Muscle of leg (tissue), 11 donors: ENCODE measurements around the gene GPR107. TPM values are rescaled to one million over a fixed set of nuclear protein-coding genes. Genes with fewer than 3 reads are reported as not detected.

Source experiments
- DNase-seq: peaks from one replicate; pipeline ENCODE4 v3.0.0; 2013
- H3K27ac ChIP-seq: one replicate; pipeline ENCODE4 v1.5.1; 2013; ENCODE audit warnings: mild to moderate bottlenecking, low read length, control low read depth
- H3K27me3 ChIP-seq: one replicate; pipeline ENCODE4 v1.6.1; 2013; ENCODE audit warnings: low read length; ENCODE audit not compliant: control insufficient read depth, insufficient read depth
- H3K36me3 ChIP-seq: one replicate; pipeline ENCODE4 v1.6.1; 2013; ENCODE audit warnings: low read length; ENCODE audit not compliant: control insufficient read depth, insufficient read depth
- H3K4me1 ChIP-seq: one replicate; pipeline ENCODE4 v1.6.1; 2013; ENCODE audit warnings: low read length; ENCODE audit not compliant: control insufficient read depth, insufficient read depth
- H3K4me3 ChIP-seq: one replicate; pipeline ENCODE4 v1.5.1; 2013; ENCODE audit warnings: low read length, control low read depth
- H3K9me3 ChIP-seq: replicated peaks from 2 replicates; pipeline ENCODE4 v1.6.1; 2013; ENCODE audit warnings: low read depth, low read length; ENCODE audit not compliant: control insufficient read depth
- WGBS: methylation state at CpG from one replicate; pipeline ENCODE4 v1.1.5; 2013; ENCODE audit warnings: missing lambda C conversion rate; ENCODE audit not compliant: insufficient coverage; 5-methylcytosine and 5-hydroxymethylcytosine counted together
- polyA plus RNA-seq, 8 donors: library from polyadenylated mRNA; unstranded; fragments of 120-200 nt; gene quantifications; one replicate each; pipeline versions ENCODE4 v1.2.1 to v1.2.3, GENCODE V29; 2013; ENCODE audit warnings: inconsistent platforms in 1 of 8, low replicate concordance in 1 of 8; ENCODE audit not compliant: insufficient read length in 8 of 8, insufficient read depth in 1 of 8
- total RNA-seq: library from RNA; stranded (reverse); fragments of 120-200 nt; gene quantifications from one replicate; pipeline ENCODE4 v1.2.4, GENCODE V29; 2013

The GPR107 gene
- total and polyA plus RNA-seq, 9 donors, result 17.9 to 42.1 (median 35.7) TPM

DNA sequence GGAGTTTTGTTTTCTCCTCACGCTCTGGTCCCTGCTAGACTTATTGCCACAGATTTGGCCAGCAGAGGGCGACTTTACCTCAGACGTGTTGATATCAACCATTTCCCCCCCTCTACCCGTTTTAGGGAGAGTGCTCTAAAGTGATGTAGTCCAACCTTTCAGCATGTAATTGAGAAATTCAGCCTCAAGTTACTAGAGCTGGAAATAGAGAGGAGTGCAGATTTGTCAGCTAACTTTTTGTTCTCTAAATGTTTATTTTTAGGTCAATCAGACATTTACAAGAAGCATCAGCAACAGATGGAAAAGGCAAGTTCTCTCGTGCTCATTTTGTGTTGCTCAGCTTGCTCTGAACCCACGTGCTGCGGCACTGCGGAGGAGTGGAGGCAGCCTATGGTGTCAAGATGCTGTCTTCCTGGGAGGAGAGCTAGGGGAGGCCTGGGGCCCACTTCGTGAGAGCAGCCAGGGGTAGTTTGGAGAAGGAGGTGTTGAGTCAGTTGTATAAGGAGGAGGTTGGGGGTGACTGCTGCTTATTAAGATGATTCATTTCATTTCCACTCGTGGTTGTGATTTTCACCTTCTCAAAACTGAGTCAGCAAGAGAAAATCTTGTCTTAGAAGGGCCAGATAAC is 53.6 kb downstream of the GPR107 start:
- Histone ChIP-seq H3K4me1 (peaks cover 10% of the 10 kb centered on the region), H3K27me3 (no peaks in the 10 kb centered on the region), H3K4me3 (no peak overlapping the region), H3K27ac (no peak overlapping the region), H3K9me3 (no peaks in the 10 kb centered on the region), H3K36me3 (peaks cover 71% of the 10 kb centered on the region)
- DNase-seq, result peak; percentile 87
- 59% methylated on average over 5 of the region's 10 CpGs for WGBS

DNA sequence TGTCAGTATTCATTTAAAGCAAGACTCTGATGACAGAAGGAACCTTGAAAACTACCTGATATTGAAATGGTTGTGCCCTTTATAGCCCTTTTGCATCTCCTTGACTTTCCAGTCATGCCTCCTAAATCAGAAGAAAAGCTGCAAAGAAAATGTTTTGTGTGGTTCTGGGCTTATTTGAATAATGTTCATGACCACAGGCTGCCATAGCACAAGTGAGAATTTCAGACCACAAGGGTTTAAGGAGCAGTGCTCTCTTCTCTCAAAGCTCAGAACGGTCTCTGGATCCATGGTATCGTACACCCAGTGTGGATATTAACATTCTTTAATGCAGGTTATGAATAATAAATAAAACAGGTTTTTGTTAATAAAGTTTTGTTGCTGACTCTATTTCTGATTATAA is 54.2 kb downstream of the GPR107 start:
- WGBS, result no CpG with 5 or more reads among the region's 2 CpGs
- Histone ChIP-seq H3K4me1 (peaks cover 10% of the 10 kb centered on the region), H3K9me3 (no peaks in the 10 kb centered on the region), H3K36me3 (peaks cover 71% of the 10 kb centered on the region), H3K4me3 (no peak overlapping the region), H3K27ac (no peak overlapping the region), H3K27me3 (no peaks in the 10 kb centered on the region)
- no peak for DNase-seq

DNA sequence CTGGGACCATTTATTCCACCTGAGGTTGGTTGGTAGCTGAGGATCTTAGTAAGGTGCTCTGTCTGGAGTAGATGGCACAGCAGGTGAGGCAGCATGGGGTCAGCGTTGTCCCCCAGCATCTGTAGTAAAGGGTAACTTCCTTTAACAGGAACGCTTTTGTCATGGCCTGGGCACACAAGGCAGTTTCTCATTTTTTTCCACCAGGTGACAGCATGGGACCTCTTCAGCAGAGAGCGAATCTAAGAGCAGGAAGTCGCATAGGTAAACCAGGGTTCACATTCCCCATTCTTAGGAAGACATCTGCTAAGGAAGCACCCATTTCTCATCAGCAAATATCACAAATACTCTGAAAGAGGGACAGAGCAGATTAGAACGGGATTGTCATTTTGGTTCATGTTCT is 56.5 kb downstream of the GPR107 start:
- Histone ChIP-seq H3K27me3 (no peaks in the 10 kb centered on the region), H3K9me3 (no peaks in the 10 kb centered on the region), H3K4me3 (no peak overlapping the region), H3K36me3 (peaks cover 53% of the 10 kb centered on the region), H3K27ac (no peak overlapping the region), H3K4me1 (peaks cover 3% of the 10 kb centered on the region)
- WGBS, result no CpG with 5 or more reads among the region's 5 CpGs
- no peak for DNase-seq

DNA sequence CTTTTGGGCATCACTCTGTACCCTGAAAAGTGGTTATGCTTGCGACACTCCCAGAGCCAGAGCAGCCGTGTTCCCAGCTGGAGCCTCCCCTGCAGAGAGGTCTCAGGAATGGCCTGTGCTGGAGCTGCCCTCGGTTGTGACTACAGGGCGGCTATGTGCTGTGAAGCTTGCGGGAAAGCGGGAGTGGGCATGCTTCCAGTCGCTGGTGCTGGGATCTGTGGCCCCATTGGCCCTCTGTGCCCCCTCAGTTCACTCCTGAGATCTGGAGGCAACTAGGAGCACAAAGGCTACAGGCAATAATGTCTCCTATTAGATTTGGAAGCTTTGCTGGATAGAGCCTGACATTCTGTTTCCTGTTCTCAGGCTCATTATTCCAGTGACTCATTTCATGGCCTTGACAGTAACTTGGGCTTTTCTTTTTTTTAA is 56.9 kb downstream of the GPR107 start:
- Histone ChIP-seq H3K4me1 (peaks cover 3% of the 10 kb centered on the region), H3K27me3 (no peaks in the 10 kb centered on the region), H3K27ac (no peak overlapping the region), H3K36me3 (peaks cover 55% of the 10 kb centered on the region), H3K4me3 (no peak overlapping the region), H3K9me3 (no peaks in the 10 kb centered on the region)
- DNase-seq, result no peak
- 78% methylated on average over 7 of the region's 7 CpGs for WGBS

DNA sequence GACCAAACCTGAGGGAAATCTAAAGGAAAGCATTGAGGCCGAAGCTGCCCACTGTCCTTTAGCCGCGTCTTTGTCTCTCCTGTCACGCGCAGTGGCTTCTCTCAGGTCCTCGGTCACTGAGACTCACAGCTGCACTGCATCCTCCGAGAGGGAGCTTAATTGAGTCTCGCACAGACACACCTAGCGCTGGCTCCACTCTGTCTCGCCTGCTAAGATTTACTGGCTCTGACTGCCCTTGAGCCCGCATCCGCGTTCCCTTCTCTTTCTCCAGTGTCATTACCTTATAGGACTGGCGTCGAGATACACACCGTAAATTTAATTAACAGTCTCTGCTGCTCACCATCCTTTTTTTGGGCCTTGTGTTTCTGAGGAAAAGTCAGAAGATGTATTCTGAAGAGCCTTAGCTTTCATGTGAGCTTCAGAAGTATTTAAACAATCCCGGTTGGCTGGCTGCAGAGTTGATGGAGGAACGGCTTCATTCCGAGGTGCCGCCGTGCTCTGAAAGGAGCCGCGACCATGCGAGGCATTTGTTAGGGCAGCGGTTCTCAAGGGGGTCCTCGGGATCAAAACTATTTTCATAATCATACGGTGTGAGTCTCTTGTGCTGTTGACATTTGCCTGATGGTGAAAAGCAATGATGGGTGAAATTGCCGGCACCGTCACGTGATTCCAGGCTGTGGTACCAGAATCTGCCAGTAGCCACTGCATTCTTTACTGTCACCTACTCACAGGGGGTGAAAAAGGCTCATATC is 58.3 kb downstream of the GPR107 start:
- DNase-seq, result no peak
- peaks cover 51% of the 10 kb centered on the region for H3K36me3 ChIP-seq
- 51% methylated on average over 16 of the region's 30 CpGs for WGBS

DNA sequence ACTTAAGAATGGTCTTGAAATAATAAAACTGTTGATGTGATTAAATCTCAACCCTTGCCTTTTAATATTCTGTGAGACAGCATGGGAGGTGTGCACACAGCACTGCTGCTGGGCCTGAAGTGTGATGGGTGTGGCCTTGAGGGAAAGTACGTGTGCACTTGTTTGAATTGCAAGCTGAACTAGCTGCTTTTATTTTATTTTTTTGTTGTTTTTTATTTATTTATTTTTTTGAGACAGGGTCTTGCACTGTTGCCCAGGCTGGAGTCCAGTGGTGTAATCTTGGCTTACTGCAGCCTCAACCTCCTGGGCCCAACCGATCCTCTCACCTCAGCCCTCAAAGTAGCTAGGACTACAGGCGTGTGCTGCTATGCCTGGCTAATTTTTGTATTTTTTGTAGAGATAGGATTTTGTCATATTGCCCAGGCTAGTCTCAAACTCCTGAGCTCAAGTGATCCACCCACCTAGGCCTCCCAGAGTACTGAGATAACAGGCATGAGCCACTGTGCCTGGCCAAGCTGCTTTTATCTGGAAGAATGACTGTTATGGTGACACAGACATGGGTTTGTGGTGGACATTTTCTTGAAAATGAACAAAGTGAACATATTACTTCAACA is 58.9 kb downstream of the GPR107 start:
- H3K9me3 ChIP-seq, result no peaks in the 10 kb centered on the region
- H3K27me3 ChIP-seq, result no peaks in the 10 kb centered on the region
- DNase-seq, result no peak
- H3K4me3 ChIP-seq, result no peak overlapping the region
- no CpG with 5 or more reads among the region's 3 CpGs for WGBS
- H3K36me3 ChIP-seq, result peaks cover 52% of the 10 kb centered on the region
- H3K27ac ChIP-seq, result no peak overlapping the region
- peaks cover 9% of the 10 kb centered on the region for H3K4me1 ChIP-seq

More for the DNA sequence above, 58.3 kb downstream of the GPR107 start:
- H3K27ac ChIP-seq, result no peak overlapping the region
- no peaks in the 10 kb centered on the region for H3K9me3 ChIP-seq
- H3K27me3 ChIP-seq, result no peaks in the 10 kb centered on the region
- no peak overlapping the region for H3K4me3 ChIP-seq
- peaks cover 3% of the 10 kb centered on the region for H3K4me1 ChIP-seq

DNA sequence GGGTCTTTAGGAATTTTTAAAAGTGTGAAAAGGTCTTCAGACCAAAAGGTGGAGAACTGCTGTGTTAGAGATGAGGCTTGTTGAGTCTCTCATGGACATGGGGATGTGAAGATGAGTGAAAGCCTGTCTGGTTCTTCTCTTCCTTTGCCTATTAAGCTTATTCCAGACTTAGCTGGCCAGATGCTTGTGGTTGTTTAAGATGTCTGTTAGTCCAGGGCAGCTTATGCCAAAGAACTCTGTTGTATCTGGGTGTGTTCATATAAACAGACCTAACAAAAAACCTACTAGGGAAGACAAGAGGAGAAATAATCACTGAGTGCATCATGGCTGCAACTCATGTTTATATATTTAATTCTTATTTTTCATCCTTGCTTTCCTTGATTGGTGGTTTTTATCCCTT is 61.0 kb downstream of the GPR107 start:
- no peak overlapping the region for H3K27ac ChIP-seq
- H3K27me3 ChIP-seq, result no peaks in the 10 kb centered on the region
- DNase-seq, result no peak
- H3K9me3 ChIP-seq, result no peaks in the 10 kb centered on the region
- peaks cover 30% of the 10 kb centered on the region for H3K4me1 ChIP-seq
- H3K36me3 ChIP-seq, result peaks cover 48% of the 10 kb centered on the region
- no peak overlapping the region for H3K4me3 ChIP-seq

DNA sequence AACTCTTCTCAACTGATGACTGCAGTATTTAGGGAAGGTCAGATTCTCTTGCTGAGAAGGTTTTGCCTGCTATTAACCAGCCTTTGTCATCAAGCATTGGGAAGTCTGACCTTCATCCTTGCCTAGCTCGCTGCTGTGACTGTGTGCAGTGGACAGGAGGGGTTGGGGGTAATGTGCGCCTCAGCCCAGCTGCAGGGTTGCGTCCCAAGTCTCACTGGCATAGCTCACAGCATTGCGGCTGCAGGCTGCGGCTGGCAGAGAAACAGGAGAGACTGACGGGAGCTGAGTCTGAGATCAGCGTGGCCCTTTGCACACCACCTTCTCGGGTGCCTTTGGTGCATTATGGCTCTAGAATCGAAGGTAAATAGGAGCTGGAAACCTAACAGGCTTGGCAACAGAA is 62.6 kb downstream of the GPR107 start:
- H3K4me3 ChIP-seq, result no peak overlapping the region
- DNase-seq, result no peak
- no peaks in the 10 kb centered on the region for H3K27me3 ChIP-seq
- H3K27ac ChIP-seq, result no peak overlapping the region
- peaks cover 38% of the 10 kb centered on the region for H3K36me3 ChIP-seq
- H3K9me3 ChIP-seq, result no peaks in the 10 kb centered on the region
- H3K4me1 ChIP-seq, result peaks cover 42% of the 10 kb centered on the region
- WGBS, result 88% methylated on average over 9 of the region's 9 CpGs

DNA sequence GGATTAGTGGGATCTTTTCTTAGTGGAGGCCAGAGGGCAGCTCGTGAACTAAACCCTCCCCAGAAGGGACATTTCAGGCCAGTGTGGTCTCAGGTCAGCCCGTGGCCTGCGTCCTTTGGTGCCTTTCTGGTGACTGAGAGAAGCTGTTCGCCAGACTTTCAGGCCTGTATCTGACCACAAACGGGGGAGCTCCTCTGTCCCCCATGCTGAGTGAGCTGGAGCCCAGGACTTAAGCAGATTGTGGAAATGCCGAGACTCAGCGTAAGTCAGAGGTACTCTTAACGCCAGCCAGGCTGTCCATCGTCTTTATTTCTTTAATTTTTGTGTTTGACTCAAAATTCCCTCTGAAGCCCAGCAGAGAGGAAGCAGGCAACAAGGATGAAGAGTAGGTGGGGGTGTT is 63.7 kb downstream of the GPR107 start:
- H3K27me3 ChIP-seq, result no peaks in the 10 kb centered on the region
- WGBS, result 84% methylated on average over 9 of the region's 9 CpGs
- peaks cover 46% of the 10 kb centered on the region for H3K4me1 ChIP-seq
- peaks cover 34% of the 10 kb centered on the region for H3K36me3 ChIP-seq
- H3K4me3 ChIP-seq, result no peak overlapping the region
- no peaks in the 10 kb centered on the region for H3K9me3 ChIP-seq
- no peak for DNase-seq
- no peak overlapping the region for H3K27ac ChIP-seq

DNA sequence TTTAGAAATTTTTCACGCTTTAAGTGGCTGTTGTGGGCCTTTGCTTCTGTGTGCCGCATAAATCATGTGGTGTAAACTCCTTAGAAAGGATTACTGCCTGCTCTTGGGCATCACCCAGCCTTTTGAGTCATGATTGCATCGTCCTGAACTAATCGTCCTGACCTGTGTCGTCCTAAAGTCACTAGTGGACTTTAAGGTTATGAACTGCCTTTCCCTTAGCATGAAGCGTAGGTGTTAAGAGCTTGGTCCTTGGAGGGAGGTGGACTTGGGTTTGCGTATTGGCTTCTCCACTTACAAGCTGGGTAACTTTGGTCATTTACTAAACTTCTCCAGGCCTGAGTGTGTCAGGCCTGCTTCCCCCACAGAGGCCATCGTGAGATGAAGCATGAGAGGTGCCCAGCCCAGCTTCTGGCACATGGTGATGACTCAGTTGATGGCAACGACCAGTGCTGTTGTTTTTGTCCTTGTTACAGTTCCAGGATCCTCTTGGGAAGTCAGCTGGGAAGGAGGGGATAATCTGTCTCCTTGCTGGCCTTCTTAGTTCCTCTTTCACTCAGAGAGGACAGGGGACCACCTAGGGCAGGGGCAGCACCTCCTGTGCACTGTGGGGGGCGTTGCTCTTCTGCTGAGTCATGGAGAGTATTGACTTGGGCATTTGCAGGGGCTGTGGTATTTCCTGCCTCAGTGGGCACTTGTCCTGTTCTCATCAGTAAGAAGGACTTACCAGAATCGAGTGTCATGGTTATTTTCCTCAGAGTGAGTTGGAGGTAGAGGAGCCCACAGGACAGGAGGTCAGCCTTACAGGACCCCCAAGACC is 64.3 kb downstream of the GPR107 start:
- Histone ChIP-seq H3K4me3 (no peak overlapping the region), H3K4me1 (peaks cover 52% of the 10 kb centered on the region), H3K27ac (peak overlapping the region; percentile 96), H3K36me3 (peaks cover 34% of the 10 kb centered on the region), H3K9me3 (no peaks in the 10 kb centered on the region), H3K27me3 (no peaks in the 10 kb centered on the region)
- 94% methylated on average over 3 of the region's 11 CpGs for WGBS
- DNase-seq, result no peak
